Measurements from ENCODE around the gene SLC66A3. TPM values are rescaled to one million over a fixed set of nuclear protein-coding genes. Genes with fewer than 3 reads are reported as not detected.

The SLC66A3 gene
- 40.9 and 42.4 TPM in 2 replicates for total RNA-seq

GRCh38 chr2:11155381-11156035 lies at the start of gene SLC66A3:
Gene SLC66A3 (plus strand): TSS chr2:11155467. CDS start chr2:11155547, 80 bp downstream.

Other genes with a start within 250 kb of the SLC66A3 start
- 0.50 and 0.59 TPM in 2 replicates for gene KCNF1, start 243.5 kb upstream of the SLC66A3 start, total RNA-seq
- gene ROCK2, start 189.2 kb downstream of the SLC66A3 start, total RNA-seq: 12.3 and 17.0 TPM in 2 replicates

Data from bronchus fibroblast of lung (primary cell).